HepG2 (cell line): Measurements from ENCODE around the gene SUPT4H1. TPM values are rescaled to one million over a fixed set of nuclear protein-coding genes. Genes with fewer than 3 reads are reported as not detected.

Experiments
- ADNP ChIP-seq: sonication (generic); formaldehyde crosslinking; IDR thresholded peaks from 2 replicates; pipeline ENCODE4 v1.4.0; 2020; ENCODE audit warnings: missing genetic modification reagents
- ARNT2 ChIP-seq: sonication (generic); formaldehyde crosslinking; IDR thresholded peaks from 2 replicates; pipeline ENCODE4 v1.8.0; 2022; ENCODE audit warnings: mild to moderate bottlenecking, low read depth, missing genetic modification reagents, moderate library complexity
- BRD4 ChIP-seq: sonication (generic); formaldehyde crosslinking; IDR thresholded peaks from 2 replicates; pipeline ENCODE4 v1.4.0; 2020; ENCODE audit warnings: missing genetic modification reagents
- DR1 ChIP-seq: sonication (generic); formaldehyde crosslinking; IDR thresholded peaks from 2 replicates; pipeline ENCODE4 v1.8.0; 2021; ENCODE audit warnings: mild to moderate bottlenecking, missing genetic modification reagents, inconsistent platforms
- FOXO1 ChIP-seq: sonication (generic); formaldehyde crosslinking; IDR thresholded peaks from 2 replicates; pipeline ENCODE4 v1.4.0; 2020; ENCODE audit warnings: missing genetic modification reagents
- HBP1 ChIP-seq: IDR thresholded peaks from 2 replicates; pipeline ENCODE4 v1.6.1; 2016; ENCODE audit warnings: low read depth, control low read depth
- HMGXB4 ChIP-seq, 2 experiments: sonication (generic) in 1 of 2; formaldehyde crosslinking in 1 of 2; IDR thresholded peaks; 2 replicates each; pipeline versions ENCODE4 v1.4.0 to v1.6.1; 2018 to 2020; ENCODE audit warnings: missing genetic modification reagents in 2 of 2, borderline replicate concordance in 1 of 2, low read depth in 1 of 2, mild to moderate bottlenecking in 1 of 2, missing biosample characterization in 1 of 2
- MAFK ChIP-seq, 2 experiments: IDR thresholded peaks in 1 of 2; conservative IDR thresholded peaks in 1 of 2; 2 replicates each; pipeline ENCODE4 v1.6.1; 2011; ENCODE audit warnings: improper control_type of control experiment in 2 of 2, low read length in 2 of 2
- NFE2 ChIP-seq: sonication (generic); formaldehyde crosslinking; IDR thresholded peaks from 2 replicates; pipeline ENCODE4 v1.4.0; 2020; ENCODE audit warnings: missing genetic modification reagents
- NFE2L2 ChIP-seq: fragments of 150-350 bp; IDR thresholded peaks from 2 replicates; pipeline ENCODE4 v1.6.1; 2014; ENCODE audit warnings: low read length
- RFXANK ChIP-seq: IDR thresholded peaks from 2 replicates; pipeline ENCODE4 v1.6.1; 2016
- SMYD3 ChIP-seq: sonication (generic); formaldehyde crosslinking; IDR thresholded peaks from 2 replicates; pipeline ENCODE4 v1.8.1; 2023; ENCODE audit warnings: mild to moderate bottlenecking, missing genetic modification reagents
- SP140L ChIP-seq: sonication (generic); formaldehyde crosslinking; IDR thresholded peaks from 2 replicates; pipeline ENCODE4 v1.4.0; 2020; ENCODE audit warnings: missing genetic modification reagents, borderline replicate concordance
- ZNF138 ChIP-seq: sonication (generic); formaldehyde crosslinking; IDR thresholded peaks from 2 replicates; pipeline ENCODE4 v1.5.0; 2020; ENCODE audit warnings: mild to moderate bottlenecking, low read depth, missing genetic modification reagents
- ZNF234 ChIP-seq: sonication (generic); formaldehyde crosslinking; conservative IDR thresholded peaks from 2 replicates; pipeline ENCODE4 v1.5.1; 2020; ENCODE audit warnings: mild to moderate bottlenecking, missing genetic modification reagents
- polyA plus RNA-seq, 8 experiments: library from polyadenylated mRNA; depleted of rRNA in 3 of 8; stranded (reverse) in 7 of 8; unstranded in 1 of 8; fragments of >200 nt; fragmentation: Illumina TruSeq in 4 of 8; extraction: Trizol in 4 of 8; gene quantifications; 2 replicates each; pipeline versions ENCODE4 v1.2.1 to v1.2.3, GENCODE V29; 2011 to 2016; ENCODE audit warnings: low read depth in 4 of 8, missing spikeins in 1 of 8, mixed read lengths in 1 of 8; ENCODE audit not compliant: insufficient read depth in 1 of 8
- total RNA-seq, 5 experiments: library from RNA; depleted of rRNA; stranded (reverse); fragments of >200 nt; fragmentation: Illumina TruSeq; extraction: Trizol; gene quantifications; 2 replicates each; pipeline ENCODE4 v1.2.3, GENCODE V29; 2016; ENCODE audit warnings: low read depth in 1 of 5
- TF ChIP-seq, protein P1 (sequence below): sonication (generic); formaldehyde crosslinking; IDR thresholded peaks from 2 replicates; pipeline ENCODE4 v1.4.0; 2020; ENCODE audit warnings: missing genetic modification reagents, mild to moderate bottlenecking, borderline replicate concordance
- TF ChIP-seq, protein P2 (sequence below): sonication (generic); formaldehyde crosslinking; IDR thresholded peaks from 2 replicates; pipeline ENCODE4 v1.9.0; 2022; ENCODE audit warnings: missing genetic modification reagents, mild to moderate bottlenecking, borderline replicate concordance
- TF ChIP-seq, protein P3 (sequence below): IDR thresholded peaks from 2 replicates; pipeline ENCODE4 v1.6.1; 2018; ENCODE audit warnings: missing genetic modification reagents, mild to moderate bottlenecking, missing compliant biosample characterization

SUPT4H1 gene
- total and polyA plus RNA-seq, 2 of the 13 experiments (the other 11 are each of a cell fraction or from before 2014, with no cell fraction given) = 155 to 244 TPM

DNA sequence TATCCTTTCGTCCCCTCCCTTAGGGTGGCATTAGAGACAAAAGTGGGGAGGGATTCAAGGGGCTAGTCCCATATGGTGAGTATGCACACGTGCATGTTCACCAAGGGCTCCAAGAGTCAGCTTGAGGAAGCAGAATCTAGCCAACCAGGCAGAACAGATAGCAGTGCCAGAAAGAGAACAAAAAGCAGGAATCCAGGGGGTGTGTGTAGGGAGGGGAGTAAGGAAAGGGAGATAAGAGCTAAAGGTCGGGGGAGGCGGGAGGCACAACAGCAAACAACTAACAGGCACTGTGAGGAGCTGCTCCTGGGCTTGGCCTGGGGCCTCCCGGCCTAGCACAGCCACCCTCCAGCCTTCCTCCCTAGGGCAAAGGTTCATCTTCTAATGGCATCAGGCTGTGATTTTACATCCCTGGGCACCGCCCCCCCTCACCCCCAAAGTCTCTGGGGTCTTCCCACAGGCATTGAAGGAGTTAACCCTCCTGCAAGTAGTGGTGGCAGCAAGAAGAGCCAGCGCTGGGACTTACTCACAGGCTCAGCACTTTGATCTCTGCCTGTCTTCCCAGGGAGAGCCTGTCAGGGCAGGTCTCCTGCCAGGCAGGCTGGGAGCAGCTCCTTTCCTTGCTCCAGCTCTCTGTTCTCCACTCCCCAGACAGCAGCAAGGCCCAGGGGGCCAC is 12.4 kb upstream of the SUPT4H1 start (continued):
- TF ChIP-seq HMGXB4 (CRISPR knock-in tag; IDR thresholded peaks at IDR 0.05; ENCODE audit: borderline replicate concordance in 1 of 2, low read depth in 1 of 2) (0 out of 4 replicates have a peak, but pooled peaks of 1 of the 2 experiments have one; percentile 8), RFXANK (CRISPR knock-in tag) (no peak), BRD4 (CRISPR knock-in tag) (no peak), MAFK (conservative IDR thresholded peaks at IDR 0.05 in 1 of 2, IDR thresholded peaks at IDR 0.05 in 1 of 2; ENCODE audit: low read length in 2 of 2) (0 out of 4 replicates have a peak, but pooled peaks of 1 of the 2 experiments have one; percentile 0), ZNF138 (CRISPR knock-in tag) (no peak), NFE2 (CRISPR knock-in tag) (no peak), DR1 (CRISPR knock-in tag) (no peak; the same call in 1 of the 2 replicates), NFE2L2 (no peak), ARNT2 (CRISPR knock-in tag) (peak; percentile 75), SMYD3 (CRISPR knock-in tag) (0 out of 2 replicates have a peak, but pooled peaks have one; percentile 28), ZNF234 (no peak), SP140L (CRISPR knock-in tag) (no peak), HBP1 (CRISPR knock-in tag) (peak; percentile 68; the same call in 1 of the 2 replicates), FOXO1 (CRISPR knock-in tag) (no peak), ADNP (no peak)
- TF ChIP-seq, protein P1, sequence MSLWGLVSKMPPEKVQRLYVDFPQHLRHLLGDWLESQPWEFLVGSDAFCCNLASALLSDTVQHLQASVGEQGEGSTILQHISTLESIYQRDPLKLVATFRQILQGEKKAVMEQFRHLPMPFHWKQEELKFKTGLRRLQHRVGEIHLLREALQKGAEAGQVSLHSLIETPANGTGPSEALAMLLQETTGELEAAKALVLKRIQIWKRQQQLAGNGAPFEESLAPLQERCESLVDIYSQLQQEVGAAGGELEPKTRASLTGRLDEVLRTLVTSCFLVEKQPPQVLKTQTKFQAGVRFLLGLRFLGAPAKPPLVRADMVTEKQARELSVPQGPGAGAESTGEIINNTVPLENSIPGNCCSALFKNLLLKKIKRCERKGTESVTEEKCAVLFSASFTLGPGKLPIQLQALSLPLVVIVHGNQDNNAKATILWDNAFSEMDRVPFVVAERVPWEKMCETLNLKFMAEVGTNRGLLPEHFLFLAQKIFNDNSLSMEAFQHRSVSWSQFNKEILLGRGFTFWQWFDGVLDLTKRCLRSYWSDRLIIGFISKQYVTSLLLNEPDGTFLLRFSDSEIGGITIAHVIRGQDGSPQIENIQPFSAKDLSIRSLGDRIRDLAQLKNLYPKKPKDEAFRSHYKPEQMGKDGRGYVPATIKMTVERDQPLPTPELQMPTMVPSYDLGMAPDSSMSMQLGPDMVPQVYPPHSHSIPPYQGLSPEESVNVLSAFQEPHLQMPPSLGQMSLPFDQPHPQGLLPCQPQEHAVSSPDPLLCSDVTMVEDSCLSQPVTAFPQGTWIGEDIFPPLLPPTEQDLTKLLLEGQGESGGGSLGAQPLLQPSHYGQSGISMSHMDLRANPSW (CRISPR knock-in tag) = no peak
- TF ChIP-seq, protein P2, sequence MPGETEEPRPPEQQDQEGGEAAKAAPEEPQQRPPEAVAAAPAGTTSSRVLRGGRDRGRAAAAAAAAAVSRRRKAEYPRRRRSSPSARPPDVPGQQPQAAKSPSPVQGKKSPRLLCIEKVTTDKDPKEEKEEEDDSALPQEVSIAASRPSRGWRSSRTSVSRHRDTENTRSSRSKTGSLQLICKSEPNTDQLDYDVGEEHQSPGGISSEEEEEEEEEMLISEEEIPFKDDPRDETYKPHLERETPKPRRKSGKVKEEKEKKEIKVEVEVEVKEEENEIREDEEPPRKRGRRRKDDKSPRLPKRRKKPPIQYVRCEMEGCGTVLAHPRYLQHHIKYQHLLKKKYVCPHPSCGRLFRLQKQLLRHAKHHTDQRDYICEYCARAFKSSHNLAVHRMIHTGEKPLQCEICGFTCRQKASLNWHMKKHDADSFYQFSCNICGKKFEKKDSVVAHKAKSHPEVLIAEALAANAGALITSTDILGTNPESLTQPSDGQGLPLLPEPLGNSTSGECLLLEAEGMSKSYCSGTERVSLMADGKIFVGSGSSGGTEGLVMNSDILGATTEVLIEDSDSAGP = peak; percentile 79; the same call in 1 of the 2 replicates
- TF ChIP-seq, protein P3, sequence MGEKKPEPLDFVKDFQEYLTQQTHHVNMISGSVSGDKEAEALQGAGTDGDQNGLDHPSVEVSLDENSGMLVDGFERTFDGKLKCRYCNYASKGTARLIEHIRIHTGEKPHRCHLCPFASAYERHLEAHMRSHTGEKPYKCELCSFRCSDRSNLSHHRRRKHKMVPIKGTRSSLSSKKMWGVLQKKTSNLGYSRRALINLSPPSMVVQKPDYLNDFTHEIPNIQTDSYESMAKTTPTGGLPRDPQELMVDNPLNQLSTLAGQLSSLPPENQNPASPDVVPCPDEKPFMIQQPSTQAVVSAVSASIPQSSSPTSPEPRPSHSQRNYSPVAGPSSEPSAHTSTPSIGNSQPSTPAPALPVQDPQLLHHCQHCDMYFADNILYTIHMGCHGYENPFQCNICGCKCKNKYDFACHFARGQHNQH = peak; percentile 63; the same call in 1 of the 2 replicates
